Ishikawa (cell line): ENCODE measurements around the gene CDYL2.

Experiments used
- CEBPB ChIP-seq: IDR thresholded peaks from 2 replicates; pipeline ENCODE4 v1.6.1; 2012
- CREB1 ChIP-seq: IDR thresholded peaks from 2 replicates; pipeline ENCODE4 v1.6.1; 2012; ENCODE audit warnings: low read depth
- EGR1 ChIP-seq: IDR thresholded peaks from 2 replicates; pipeline ENCODE4 v1.6.1; 2012
- EP300 ChIP-seq: IDR thresholded peaks from 2 replicates; pipeline ENCODE4 v1.6.1; 2012; ENCODE audit warnings: borderline replicate concordance
- FOXM1 ChIP-seq: IDR thresholded peaks from 2 replicates; pipeline ENCODE4 v1.6.1; 2012; ENCODE audit warnings: low read depth, borderline replicate concordance
- MAX ChIP-seq: IDR thresholded peaks from 2 replicates; pipeline ENCODE4 v1.6.1; 2012
- NFIC ChIP-seq: IDR thresholded peaks from 2 replicates; pipeline ENCODE4 v1.6.1; 2012
- RAD21 ChIP-seq: IDR thresholded peaks from 2 replicates; pipeline ENCODE4 v1.6.1; 2012; ENCODE audit warnings: low read depth
- REST ChIP-seq: IDR thresholded peaks from 2 replicates; pipeline ENCODE4 v1.6.1; 2012; ENCODE audit warnings: low read depth, mild to moderate bottlenecking
- TAF1 ChIP-seq: IDR thresholded peaks from 2 replicates; pipeline ENCODE4 v1.6.1; 2012; ENCODE audit warnings: low read depth, mild to moderate bottlenecking
- TCF12 ChIP-seq: IDR thresholded peaks from 2 replicates; pipeline ENCODE4 v1.6.1; 2012; ENCODE audit warnings: low read depth
- TEAD4 ChIP-seq: IDR thresholded peaks from 2 replicates; pipeline ENCODE4 v1.6.1; 2012
- USF1 ChIP-seq: IDR thresholded peaks from 2 replicates; pipeline ENCODE4 v1.6.1; 2012
- YY1 ChIP-seq: IDR thresholded peaks from 2 replicates; pipeline ENCODE4 v1.6.1; 2012; ENCODE audit warnings: low read depth
- ZBTB7A ChIP-seq: IDR thresholded peaks from 2 replicates; pipeline ENCODE4 v1.6.1; 2012; ENCODE audit warnings: low read depth

CDYL2 gene

GRCh38 chr16:80718480-80719220 lies 85.7 kb downstream of the CDYL2 start:
- TF ChIP-seq EP300 (peak; percentile 75; the same call in 1 of the 2 replicates), TAF1 (no peak), FOXM1 (0 out of 2 replicates have a peak, but pooled peaks have one; percentile 46), TCF12 (peak; percentile 85), USF1 (peak; percentile 75), NFIC (peak; percentile 93), MAX (peak; percentile 83), CREB1 (no peak), CEBPB (no peak), TEAD4 (peak; percentile 80)

- TF ChIP-seq FOXM1 (no peak), NFIC (no peak), EGR1 (no peak), CREB1 (no peak), YY1 (no peak), TAF1 (no peak), TCF12 (no peak), RAD21 (no peak), MAX (no peak), REST (no peak), EP300 (no peak)
Measured at GRCh38 chr16:80717611-80718010, 86.8 kb downstream of the CDYL2 start.

GRCh38 chr16:80716564-80717139 lies 87.7 kb downstream of the CDYL2 start:
- TF ChIP-seq TCF12 (no peak), REST (no peak), TAF1 (no peak), MAX (no peak), EGR1 (no peak), CEBPB (no peak), TEAD4 (no peak), CREB1 (no peak), NFIC (no peak), ZBTB7A (no peak), RAD21 (no peak), YY1 (no peak), USF1 (no peak), EP300 (no peak), FOXM1 (no peak)

GRCh38 chr16:80711406-80711805 lies 93.0 kb downstream of the CDYL2 start:
- TF ChIP-seq EP300 (no peak), NFIC (no peak), TCF12 (no peak), YY1 (no peak), CREB1 (no peak), FOXM1 (no peak), RAD21 (no peak), CEBPB (no peak), ZBTB7A (no peak), USF1 (no peak), TAF1 (no peak), MAX (no peak), EGR1 (no peak), REST (no peak)
